ENCODE results near the gene OR13C8.

The OR13C8 gene

GRCh38 chr9:104611213-104611612 is 42.2 kb downstream of the OR13C8 start:
- no peak for DNase-seq (ENCODE audit: low spot score)

- no peak for DNase-seq (ENCODE audit: low spot score)
These were observed 48.5 kb downstream of the OR13C8 start for GRCh38 chr9:104617418-104617817.

- DNase-seq (ENCODE audit: low spot score), result no peak
These were observed 49.1 kb downstream of the OR13C8 start, which contains the start of gene OR13C9 for GRCh38 chr9:104618104-104618503. Gene OR13C9 (minus strand): TSS chr9:104618204. CDS start chr9:104618204, 0 bp downstream.
